GM18517 (cell line): ENCODE results near the gene SRP54.
A peak's percentile ranks its signal among the peaks of the same experiment; 100 is the strongest.
"Not testable (repeated sequence)": the region's sequence is repeated elsewhere in the genome, so short reads cannot be mapped to it uniquely, and the experiment has no call there.

Experiments
- ATAC-seq: cut with Tn5 transposase; IDR thresholded peaks from one replicate; pipeline ENCODE4 v1.9.1; 2021; ENCODE audit warnings: mild to moderate bottlenecking, moderate library complexity; ENCODE audit not compliant: unreplicated experiment

The SRP54 gene

GRCh38 chr14:35046048-35046750 lies 63.4 kb downstream of the SRP54 start, which contains the start of gene FAM177A1:
Gene FAM177A1 (plus strand): TSS chr14:35046272. CDS start chr14:35046464, 192 bp downstream.
- ATAC-seq: peak; percentile 94

GRCh38 chr14:35046751-35047536 lies 64.2 kb downstream of the SRP54 start:
- peak; percentile 27 for ATAC-seq

- ATAC-seq: no peak
Measured at GRCh38 chr14:35047976-35048513, 65.3 kb downstream of the SRP54 start.

- no peak for ATAC-seq
Measured at GRCh38 chr14:35050652-35051051, 67.9 kb downstream of the SRP54 start.

- no peak for ATAC-seq
Measured at GRCh38 chr14:35051796-35052195, 69.0 kb downstream of the SRP54 start.

GRCh38 chr14:35052637-35053036 lies 69.8 kb downstream of the SRP54 start:
- no peak for ATAC-seq

- ATAC-seq: not testable (repeated sequence)
Measured at GRCh38 chr14:35061113-35061791, 78.5 kb downstream of the SRP54 start.

GRCh38 chr14:35065731-35066130 lies 82.9 kb downstream of the SRP54 start:
- ATAC-seq: not testable (repeated sequence)

- no peak for ATAC-seq
Measured at GRCh38 chr14:35068238-35069012, 85.6 kb downstream of the SRP54 start.

- no peak for ATAC-seq
Measured at GRCh38 chr14:35072226-35072625, 89.4 kb downstream of the SRP54 start.

GRCh38 chr14:35073486-35073885 lies 90.7 kb downstream of the SRP54 start:
- ATAC-seq: no peak

- no peak for ATAC-seq
Measured at GRCh38 chr14:35078082-35078481, 95.3 kb downstream of the SRP54 start.
